Spleen (tissue), 7 donors: ENCODE data around the gene TMEM129.

Experiments
- CTCF ChIP-seq, 11 experiments: fragments of 200-600 bp in 7 of 11; fragments of 450-650 bp in 4 of 11; sonication (generic) in 4 of 11; IDR thresholded peaks in 8 of 11; conservative IDR thresholded peaks in 3 of 11; 1 replicate in 7 of 11; 2 replicates in 4 of 11; pipeline versions ENCODE4 v1.4.0 to v1.8.0; 2016 to 2021; ENCODE audit warnings: antibody characterized with exemption in 11 of 11, inconsistent platforms in 4 of 11, mild to moderate bottlenecking in 1 of 11
- POLR2A ChIP-seq, 3 donors: fragments of 450-650 bp; IDR thresholded peaks; one replicate each; pipeline ENCODE4 v1.5.1; 2017; ENCODE audit warnings: antibody characterized with exemption in 3 of 3, mild to moderate bottlenecking in 1 of 3
- donor health status: DM: no; HTN: no; CAD: no; lungs with moderate emphysema.
- donor health status: DM: no; HTN: no; CAD: no.
- donor health status: DM: no; HTN: no; CAD: no.

GRCh38 chr4:1703867-1704266, 17.3 kb downstream of the TMEM129 start:
- TF ChIP-seq CTCF (IDR thresholded peaks at IDR 0.05 in 8 of 11, conservative IDR thresholded peaks at IDR 0.05 in 3 of 11): no peak
- no peak for TF ChIP-seq POLR2A (IDR thresholded peaks at IDR 0.05)
